Measurements from ENCODE around the gene IGSF3.

DNA sequence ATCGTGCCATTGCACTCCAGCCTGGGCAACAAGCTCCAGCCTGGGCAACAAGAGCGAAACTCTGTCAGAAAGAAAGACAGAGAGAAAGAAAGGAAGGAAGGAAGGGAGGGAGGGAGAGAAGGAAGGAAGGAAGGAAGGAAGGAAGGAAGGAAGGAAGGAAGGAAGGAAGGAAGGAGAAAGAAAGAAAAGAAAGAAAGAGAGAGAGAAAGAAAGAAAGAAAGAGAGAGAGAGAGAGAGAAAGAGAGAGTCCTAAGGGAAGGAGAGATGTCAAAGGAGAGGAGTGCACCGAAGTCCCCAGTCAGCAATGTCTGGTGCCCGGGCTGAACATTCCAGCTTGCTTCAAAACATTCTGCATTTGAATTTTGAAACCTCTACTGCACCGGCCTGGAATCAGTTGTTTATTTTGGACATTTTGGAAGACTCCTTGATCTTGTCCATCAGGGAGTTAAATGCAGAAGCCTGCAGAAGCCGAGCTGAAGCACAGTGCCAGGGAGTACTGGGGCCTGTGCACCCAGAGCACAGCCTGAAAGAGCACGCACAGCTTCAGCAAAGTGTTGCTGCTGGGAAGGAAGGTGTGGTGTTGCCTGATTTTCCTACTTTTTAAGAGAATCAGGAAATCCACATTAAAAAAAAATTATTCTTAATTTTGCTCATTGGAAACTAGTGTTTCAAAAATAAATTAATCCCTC is 3.7 kb upstream of the IGSF3 start:
- TF ChIP-seq SUZ12 (IDR thresholded peaks at IDR 0.05; ENCODE audit: extremely low read depth, insufficient read depth, insufficient read length): no peak
- TF ChIP-seq ZNF274 (IDR thresholded peaks at IDR 0.05; ENCODE audit: low read depth, low read length): no peak
- TF ChIP-seq YY1 (IDR thresholded peaks at IDR 0.05; ENCODE audit: insufficient read depth, insufficient read length): no peak

All from NT2/D1 (cell line).